ENCODE data around the gene TMEM50A.
"Not testable (repeated sequence)": the region's sequence is repeated elsewhere in the genome, so short reads cannot be mapped to it uniquely, and the experiment has no call there.

TMEM50A gene

DNA sequence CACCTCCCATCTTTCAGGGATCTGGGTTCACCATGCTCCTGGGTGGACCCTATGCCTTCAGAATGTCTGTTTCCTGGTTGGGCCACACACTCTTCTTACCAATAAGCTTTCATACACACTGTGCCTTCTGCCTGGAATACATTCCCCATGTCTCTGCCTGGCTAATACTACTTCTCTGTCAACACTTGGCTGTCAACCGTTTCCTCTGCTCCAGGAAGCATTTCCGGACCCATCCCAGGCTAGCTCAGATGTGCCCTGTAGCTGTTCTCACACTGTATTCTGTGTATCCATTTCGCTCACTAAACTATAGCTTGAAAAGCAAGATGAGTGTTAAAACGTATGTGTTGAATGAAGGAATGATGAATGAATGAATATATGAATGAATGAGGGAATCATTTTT, 49.0 kb downstream of the TMEM50A start:
- not testable (repeated sequence) for H3K9me3 Mint-ChIP-seq; DNase-seq (ENCODE audit: low spot score in 2 of 2); H3K27ac Mint-ChIP-seq; H3K4me1 Mint-ChIP-seq; H3K36me3 Mint-ChIP-seq; H3K4me3 Mint-ChIP-seq; ATAC-seq (ENCODE audit: low read depth); H3K27me3 Mint-ChIP-seq

DNA sequence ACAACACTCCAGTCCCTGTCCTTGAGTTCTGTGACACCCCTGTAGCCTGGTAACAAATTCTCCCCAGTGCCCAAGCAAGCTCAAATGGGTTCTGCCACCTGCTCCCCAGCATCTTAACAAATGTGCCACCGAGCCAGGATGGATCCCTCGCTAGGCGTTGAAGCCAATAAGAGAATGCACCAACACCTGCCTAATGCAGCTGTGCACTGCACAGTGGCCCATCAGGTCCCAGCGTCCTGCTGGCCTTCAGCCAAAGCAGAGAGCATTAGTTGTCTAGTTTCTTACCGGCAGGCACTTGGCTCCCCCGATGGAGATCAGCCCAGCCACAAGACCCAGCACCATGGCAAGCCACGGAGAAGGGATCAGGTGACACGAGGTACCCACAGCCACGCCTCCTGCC, 50.6 kb downstream of the TMEM50A start:
- H3K27ac Mint-ChIP-seq; DNase-seq (ENCODE audit: low spot score in 2 of 2): not testable (repeated sequence)

DNA sequence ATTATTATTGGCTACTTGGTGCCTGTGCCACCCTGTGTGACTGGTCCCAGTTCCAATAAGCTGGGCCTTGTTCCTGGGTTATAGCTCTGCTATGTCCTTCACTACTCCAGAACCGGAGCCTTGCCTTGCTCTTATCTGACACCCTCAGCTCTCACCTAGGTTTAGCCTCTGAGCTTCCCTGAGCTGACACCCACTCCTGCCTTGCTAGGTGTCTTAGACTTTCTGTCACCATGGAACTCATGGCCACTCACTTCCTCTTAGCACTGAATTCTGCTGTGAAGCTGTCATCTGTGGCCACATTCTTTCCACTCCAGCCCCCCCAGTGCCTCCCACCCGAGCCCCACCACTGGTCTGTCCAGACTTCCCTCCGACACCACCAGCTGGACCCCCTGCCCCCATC, 51.6 kb downstream of the TMEM50A start:
- ATAC-seq (ENCODE audit: low read depth); H3K27ac Mint-ChIP-seq; DNase-seq (ENCODE audit: low spot score in 2 of 2); H3K9me3 Mint-ChIP-seq; H3K27me3 Mint-ChIP-seq; H3K4me1 Mint-ChIP-seq; H3K4me3 Mint-ChIP-seq; H3K36me3 Mint-ChIP-seq: not testable (repeated sequence)

More for the DNA sequence above, 50.6 kb downstream of the TMEM50A start:
- H3K9me3 Mint-ChIP-seq; H3K4me1 Mint-ChIP-seq; H3K4me3 Mint-ChIP-seq; ATAC-seq (ENCODE audit: low read depth); H3K27me3 Mint-ChIP-seq; H3K36me3 Mint-ChIP-seq: not testable (repeated sequence)

DNA sequence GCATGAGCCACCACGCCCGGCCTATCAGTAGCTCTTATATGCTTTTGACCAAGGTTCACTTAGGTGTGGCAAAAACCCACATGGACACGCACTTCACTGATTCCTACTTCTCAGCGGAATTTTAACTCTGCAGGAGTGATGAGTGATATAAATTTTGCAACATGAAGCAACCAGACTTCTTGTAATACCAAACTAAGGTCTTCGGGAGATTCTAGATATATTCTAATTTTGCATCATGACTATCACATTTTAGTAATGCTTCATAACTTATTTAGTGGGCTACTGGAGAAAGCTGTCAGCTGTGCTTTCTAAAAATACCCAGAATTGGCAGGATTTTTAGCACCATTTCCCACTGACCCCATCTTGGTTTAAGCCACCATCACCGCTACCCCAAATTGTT, 54.7 kb downstream of the TMEM50A start:
- H3K4me3 Mint-ChIP-seq = no peak overlapping the region
- H3K4me1 Mint-ChIP-seq = peaks cover 8% of the 10 kb centered on the region
- DNase-seq (ENCODE audit: low spot score in 2 of 2) = no peak
- no peaks in the 10 kb centered on the region for H3K9me3 Mint-ChIP-seq
- H3K36me3 Mint-ChIP-seq = peaks cover 2% of the 10 kb centered on the region
- H3K27ac Mint-ChIP-seq = no peak overlapping the region
- H3K27me3 Mint-ChIP-seq = peaks cover 4% of the 10 kb centered on the region
- ATAC-seq (ENCODE audit: low read depth) = no peak

DNA sequence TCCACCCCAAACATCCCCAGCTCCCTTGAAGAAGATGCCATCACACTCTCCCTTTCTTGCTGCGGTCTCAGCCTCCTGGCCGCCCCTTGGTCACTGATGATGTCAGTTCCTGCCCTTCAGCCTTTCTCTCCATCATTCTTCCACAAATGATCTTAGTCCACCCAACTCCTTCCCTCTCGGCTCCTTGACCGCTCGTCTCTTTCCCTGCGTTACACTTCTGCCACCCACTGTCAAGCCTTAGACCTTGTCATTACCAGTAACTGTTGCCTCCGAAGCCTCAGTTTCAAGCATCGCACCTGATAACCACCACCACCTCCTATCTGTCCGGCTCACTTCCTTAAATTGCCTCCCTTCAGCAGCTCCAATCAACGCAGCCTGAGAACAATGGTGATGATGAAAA, 59.4 kb downstream of the TMEM50A start:
- not testable (repeated sequence) for H3K36me3 Mint-ChIP-seq; H3K27ac Mint-ChIP-seq; DNase-seq (ENCODE audit: low spot score in 2 of 2); H3K4me3 Mint-ChIP-seq; H3K9me3 Mint-ChIP-seq; H3K27me3 Mint-ChIP-seq; H3K4me1 Mint-ChIP-seq
- ATAC-seq (ENCODE audit: low read depth) = peak; percentile 49

DNA sequence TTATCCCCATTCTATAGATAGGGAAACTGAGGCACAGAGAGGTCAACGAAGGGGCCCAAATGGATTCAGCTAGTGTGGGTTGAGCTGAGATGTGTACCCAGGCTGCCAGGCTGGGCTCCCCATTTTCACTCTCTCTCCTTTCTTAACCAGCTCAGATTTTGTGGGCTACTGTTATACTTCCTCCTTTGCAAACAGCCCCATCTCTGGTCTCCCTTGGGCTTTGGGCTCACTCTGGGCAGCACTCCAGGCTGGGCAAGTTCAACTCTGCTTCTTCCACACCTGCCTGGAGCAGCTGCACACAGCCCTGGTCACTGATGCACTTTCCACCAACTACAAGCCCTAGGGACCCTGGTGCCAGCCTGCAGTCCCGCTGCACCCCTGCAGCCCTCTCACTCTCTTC, 59.9 kb downstream of the TMEM50A start:
- H3K27me3 Mint-ChIP-seq; H3K4me1 Mint-ChIP-seq; H3K9me3 Mint-ChIP-seq; H3K4me3 Mint-ChIP-seq; H3K36me3 Mint-ChIP-seq; DNase-seq (ENCODE audit: low spot score in 2 of 2); H3K27ac Mint-ChIP-seq: not testable (repeated sequence)
- ATAC-seq (ENCODE audit: low read depth) = peak; percentile 81

DNA sequence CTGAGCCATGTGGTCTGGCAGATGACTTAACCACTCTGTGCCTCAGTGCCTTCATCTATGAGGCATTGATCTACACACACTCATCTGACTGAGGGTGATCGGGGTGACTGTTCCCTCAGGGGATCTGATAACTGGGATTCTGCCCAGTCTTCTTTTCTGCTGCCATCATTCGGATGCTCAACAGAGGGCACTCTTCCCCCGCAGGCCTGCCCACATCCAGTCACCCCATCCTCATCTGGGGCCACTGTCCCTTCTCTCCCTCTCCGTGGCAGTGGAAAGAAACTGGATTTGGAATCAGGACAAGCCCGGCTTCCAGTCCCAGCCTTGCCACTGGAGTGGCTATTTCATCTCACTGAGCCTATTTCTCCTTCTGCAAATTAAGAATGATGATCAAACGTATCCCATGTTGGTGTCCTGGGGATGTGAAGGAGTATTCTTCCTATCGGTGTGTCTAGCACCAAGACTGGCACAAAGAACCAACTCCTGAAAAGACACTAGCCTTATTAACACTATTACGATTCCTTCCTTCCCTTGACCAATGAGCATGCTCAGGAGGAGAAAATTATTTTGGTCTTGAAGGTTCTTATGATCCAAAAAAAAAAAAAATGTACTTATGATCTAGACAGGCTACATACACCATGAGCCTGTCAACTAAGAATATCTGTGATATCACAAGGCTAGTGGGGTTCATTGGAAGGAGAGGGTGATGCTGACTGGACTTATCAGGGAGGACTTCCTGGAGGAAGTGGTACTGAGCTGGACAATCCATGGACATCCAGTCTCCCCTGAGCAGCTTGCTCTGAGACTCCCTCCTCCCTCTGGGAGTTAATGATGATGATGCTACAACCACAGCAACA, 65.0 kb downstream of the TMEM50A start:
- H3K4me3 Mint-ChIP-seq; H3K27me3 Mint-ChIP-seq; H3K36me3 Mint-ChIP-seq; H3K9me3 Mint-ChIP-seq; H3K27ac Mint-ChIP-seq; DNase-seq (ENCODE audit: low spot score in 2 of 2); H3K4me1 Mint-ChIP-seq: not testable (repeated sequence)
- ATAC-seq (ENCODE audit: low read depth) = peak; percentile 65

DNA sequence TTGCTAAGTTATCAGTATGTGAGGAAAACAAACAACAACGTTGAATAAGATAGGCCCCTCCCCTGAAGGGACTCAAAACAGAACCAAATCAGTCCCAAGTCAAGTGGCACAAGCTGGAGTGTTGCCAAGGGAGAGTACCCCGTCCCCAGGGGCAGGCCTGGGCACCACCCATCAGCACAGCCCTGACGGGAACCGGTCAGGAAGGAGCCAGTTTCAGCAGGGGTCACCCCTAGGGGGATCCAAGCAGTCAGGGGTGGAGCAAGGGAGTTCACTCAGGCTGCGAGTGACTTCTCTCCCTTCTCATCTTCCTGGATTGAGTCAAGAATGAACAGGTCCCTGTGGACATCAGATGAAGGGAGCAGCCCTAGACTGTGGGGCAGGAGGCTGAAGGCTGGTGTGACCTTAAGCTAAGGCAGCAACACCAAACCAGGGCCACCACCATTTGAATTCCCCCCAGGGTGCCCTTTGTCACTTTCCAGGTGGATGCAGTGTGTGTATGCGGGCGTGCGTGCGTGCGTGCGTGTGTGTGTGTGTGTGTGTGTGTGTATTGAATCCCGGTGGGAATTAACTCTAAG, 67.7 kb downstream of the TMEM50A start:
- H3K27ac Mint-ChIP-seq = not testable (repeated sequence)

DNA sequence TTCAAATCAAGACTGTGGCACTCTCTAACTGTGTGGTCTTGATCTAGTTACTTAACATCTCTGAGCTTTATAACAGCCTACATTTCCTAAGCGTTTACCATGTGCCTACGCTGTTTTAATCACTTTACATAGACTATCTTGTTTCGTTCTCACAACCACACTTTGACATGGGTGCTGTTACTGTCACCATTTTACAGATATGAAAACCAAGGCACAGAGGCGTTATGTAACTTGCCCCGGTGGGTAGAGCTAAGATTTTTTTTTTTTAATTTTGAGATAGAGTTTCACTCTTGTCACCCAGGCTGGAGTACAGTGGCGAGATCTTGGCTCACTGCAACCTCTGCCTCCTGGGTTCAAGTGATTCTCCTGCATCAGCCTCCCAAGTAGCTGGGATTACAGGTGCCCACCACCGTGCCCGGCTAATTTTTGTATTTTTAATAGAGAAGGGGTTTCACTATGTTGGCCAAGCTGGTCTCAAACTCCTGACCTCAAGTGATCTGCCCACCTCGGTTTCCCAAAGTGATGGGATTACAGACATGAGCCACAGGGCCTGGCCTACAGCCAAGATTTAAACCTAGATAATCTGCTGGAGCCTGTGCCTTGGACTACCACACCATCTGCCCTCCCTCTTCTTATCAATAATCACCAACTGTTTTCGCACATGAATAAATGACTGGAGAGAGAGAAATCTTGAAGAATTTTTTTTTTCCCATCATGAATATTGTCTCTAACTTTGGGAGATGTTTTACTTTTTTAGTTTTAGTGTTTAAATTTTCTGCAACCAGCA, 71.7 kb downstream of the TMEM50A start:
- H3K4me3 Mint-ChIP-seq = not testable (repeated sequence)

More for the DNA sequence above, 67.7 kb downstream of the TMEM50A start:
- ATAC-seq (ENCODE audit: low read depth) = peak; percentile 63
- H3K9me3 Mint-ChIP-seq; H3K27me3 Mint-ChIP-seq; H3K4me1 Mint-ChIP-seq; H3K36me3 Mint-ChIP-seq; H3K4me3 Mint-ChIP-seq; DNase-seq (ENCODE audit: low spot score in 2 of 2): not testable (repeated sequence)

More for the DNA sequence above, 71.7 kb downstream of the TMEM50A start:
- H3K27ac Mint-ChIP-seq; H3K36me3 Mint-ChIP-seq; H3K4me1 Mint-ChIP-seq; ATAC-seq (ENCODE audit: low read depth); DNase-seq (ENCODE audit: low spot score in 2 of 2); H3K9me3 Mint-ChIP-seq; H3K27me3 Mint-ChIP-seq: not testable (repeated sequence)
